Body of pancreas (tissue), 4 donors: ENCODE results near the gene TET3.

Experiments used
- POLR2A ChIP-seq, 3 donors: fragments of 450-650 bp; IDR thresholded peaks; one replicate each; pipeline ENCODE4 v1.6.1; 2016; ENCODE audit warnings: antibody characterized with exemption in 3 of 3, mild to moderate bottlenecking in 2 of 3
- TF ChIP-seq, protein P1 (sequence below), 7 experiments: fragments of 450-650 bp in 4 of 7; fragments of 200-600 bp in 3 of 7; sonication (generic) in 3 of 7; IDR thresholded peaks; one replicate each; pipeline ENCODE4 v1.5.1; 2016 to 2019; ENCODE audit warnings: antibody characterized with exemption in 7 of 7

DNA sequence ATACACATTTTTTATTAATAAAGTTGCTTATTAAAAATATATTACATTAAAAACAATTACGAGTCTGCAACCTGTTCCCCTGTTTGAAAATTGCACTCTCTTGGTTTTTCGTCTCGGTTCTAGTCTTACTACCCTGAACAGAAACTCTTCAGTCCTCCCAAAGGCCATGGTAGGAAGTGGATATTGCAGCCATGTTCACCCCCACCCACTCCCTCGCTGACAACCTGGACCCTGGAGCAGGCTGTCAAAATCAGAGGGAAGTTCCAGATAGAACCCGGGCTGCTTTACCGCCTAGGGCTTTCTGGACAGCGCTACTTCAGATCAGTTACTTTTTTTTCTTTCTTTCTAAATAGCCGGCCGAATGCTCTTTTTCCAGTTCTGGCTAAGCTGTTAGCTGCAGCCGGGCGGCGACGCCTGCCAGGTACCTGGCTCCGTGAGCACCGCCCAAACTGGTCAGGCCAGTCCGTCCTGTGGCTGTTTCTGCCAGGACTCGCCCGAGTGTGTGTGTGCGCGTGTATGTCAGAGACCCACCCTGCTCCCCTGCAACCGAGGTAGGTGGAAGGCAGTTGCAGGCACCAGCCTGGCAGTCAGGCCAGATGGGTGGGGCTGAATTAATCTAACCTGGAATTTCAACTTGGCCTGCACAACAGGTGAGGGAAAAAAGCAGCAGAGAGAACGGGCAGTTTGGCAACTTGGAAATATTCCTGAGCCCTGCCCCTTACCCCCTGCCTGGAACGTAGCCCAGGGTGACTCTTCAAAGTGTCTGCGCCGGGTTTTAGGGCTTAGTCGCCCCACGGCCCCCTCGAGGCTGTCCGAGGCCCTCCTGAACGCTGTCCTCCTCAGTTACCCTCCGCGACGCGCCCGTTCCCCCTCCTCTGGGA lies 1.1 kb upstream of the TET3 start:
- TF ChIP-seq, protein P1, sequence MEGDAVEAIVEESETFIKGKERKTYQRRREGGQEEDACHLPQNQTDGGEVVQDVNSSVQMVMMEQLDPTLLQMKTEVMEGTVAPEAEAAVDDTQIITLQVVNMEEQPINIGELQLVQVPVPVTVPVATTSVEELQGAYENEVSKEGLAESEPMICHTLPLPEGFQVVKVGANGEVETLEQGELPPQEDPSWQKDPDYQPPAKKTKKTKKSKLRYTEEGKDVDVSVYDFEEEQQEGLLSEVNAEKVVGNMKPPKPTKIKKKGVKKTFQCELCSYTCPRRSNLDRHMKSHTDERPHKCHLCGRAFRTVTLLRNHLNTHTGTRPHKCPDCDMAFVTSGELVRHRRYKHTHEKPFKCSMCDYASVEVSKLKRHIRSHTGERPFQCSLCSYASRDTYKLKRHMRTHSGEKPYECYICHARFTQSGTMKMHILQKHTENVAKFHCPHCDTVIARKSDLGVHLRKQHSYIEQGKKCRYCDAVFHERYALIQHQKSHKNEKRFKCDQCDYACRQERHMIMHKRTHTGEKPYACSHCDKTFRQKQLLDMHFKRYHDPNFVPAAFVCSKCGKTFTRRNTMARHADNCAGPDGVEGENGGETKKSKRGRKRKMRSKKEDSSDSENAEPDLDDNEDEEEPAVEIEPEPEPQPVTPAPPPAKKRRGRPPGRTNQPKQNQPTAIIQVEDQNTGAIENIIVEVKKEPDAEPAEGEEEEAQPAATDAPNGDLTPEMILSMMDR (IDR thresholded peaks at IDR 0.05): peak in 3 of 7 experiments; percentile 33 to 44 (median 38)
- peak; percentile 60 to 84 (median 79) for TF ChIP-seq POLR2A (IDR thresholded peaks at IDR 0.05)
